PC-9 (cell line): Measurements from ENCODE around the gene CEP350. TPM values are rescaled to one million over a fixed set of nuclear protein-coding genes. Genes with fewer than 3 reads are reported as not detected.
"Not testable (repeated sequence)": the region's sequence is repeated elsewhere in the genome, so short reads cannot be mapped to it uniquely, and the experiment has no call there.

ENCODE experiments used
- BruUV-seq: library from RNA; stranded (reverse); fragments of 400-500 nt; replicated peaks from 2 replicates; lab custom pipeline; 2021; lab: Mats Ljungman, UMichigan
- CTCF ChIA-PET: fragments of 300-600 bp; sonication (Branson Sonifier 250); formaldehyde crosslinking; loops from one replicate; lab custom pipeline; 2022; ENCODE audit warnings: antibody characterized with exemption; lab: Charles Lee
- POLR2A ChIA-PET: fragments of 300-600 bp; sonication (Branson Sonifier 250); formaldehyde crosslinking; loops from one replicate; lab custom pipeline; 2022; ENCODE audit warnings: antibody characterized with exemption; ENCODE audit not compliant: unreplicated experiment; lab: Charles Lee
- DNase-seq, 2 experiments: peaks; one replicate each; pipeline versions ENCODE4 v3.0.0 to v3.0.0-alpha.2; 2015 to 2022; ENCODE audit warnings: mixed read lengths in 1 of 2
- H2AFZ ChIP-seq: fragments of 200-600 bp; sonication (generic); 2 replicates; pipeline ENCODE4 v1.8.1; 2017; ENCODE audit warnings: antibody characterized with exemption
- H3F3A ChIP-seq: fragments of 200-600 bp; sonication (generic); 2 replicates; pipeline ENCODE4 v1.8.1; 2017; ENCODE audit warnings: antibody characterized with exemption, mild to moderate bottlenecking, low read depth; ENCODE audit not compliant: insufficient read depth
- H3K27ac ChIP-seq: fragments of 200-600 bp; sonication (generic); 2 replicates; pipeline ENCODE4 v1.6.1; 2016; ENCODE audit warnings: mixed run types
- H3K27me3 ChIP-seq: fragments of 200-600 bp; sonication (generic); 2 replicates; pipeline ENCODE4 v1.6.1; 2016; ENCODE audit warnings: low read depth, mixed run types; ENCODE audit not compliant: insufficient read depth
- H3K36me3 ChIP-seq: fragments of 200-600 bp; sonication (generic); 2 replicates; pipeline ENCODE4 v1.6.1; 2016; ENCODE audit warnings: low read depth, mixed run types
- H3K4me1 ChIP-seq: fragments of 200-600 bp; sonication (generic); replicated peaks from 2 replicates; pipeline ENCODE4 v1.6.1; 2016; ENCODE audit warnings: mixed run types; ENCODE audit not compliant: insufficient read depth
- H3K4me2 ChIP-seq: fragments of 200-600 bp; sonication (generic); 2 replicates; pipeline ENCODE4 v1.6.1; 2017; ENCODE audit warnings: mixed run types
- H3K4me3 ChIP-seq: fragments of 200-600 bp; sonication (generic); 2 replicates; pipeline ENCODE4 v1.6.1; 2016; ENCODE audit warnings: mixed run types
- H3K79me2 ChIP-seq: fragments of 200-600 bp; sonication (generic); 2 replicates; pipeline ENCODE4 v1.6.1; 2017; ENCODE audit warnings: low read depth, mixed run types
- H3K9me2 ChIP-seq: fragments of 200-600 bp; sonication (generic); 2 replicates; pipeline ENCODE4 v1.8.1; 2017; ENCODE audit warnings: mild to moderate bottlenecking; ENCODE audit not compliant: insufficient read depth
- H3K9me3 ChIP-seq: fragments of 200-600 bp; sonication (generic); 2 replicates; pipeline ENCODE4 v1.8.1; 2016; ENCODE audit warnings: low read depth; ENCODE audit not compliant: insufficient read depth
- H4K20me1 ChIP-seq: fragments of 200-600 bp; sonication (generic); 2 replicates; pipeline ENCODE4 v1.8.1; 2017; ENCODE audit not compliant: insufficient read depth
- EZH2 ChIP-seq: fragments of 200-600 bp; sonication (generic); IDR thresholded peaks from 2 replicates; pipeline ENCODE4 v1.8.0; 2017; ENCODE audit warnings: antibody characterized with exemption, low read depth
- intact Hi-C: fragments of 100-400 bp; cut with micrococcal nuclease; formaldehyde crosslinking; loops from one replicate; pipeline ENCODE4 v1.10.0; 2022; ENCODE audit not compliant: unreplicated experiment
- total RNA-seq: library from RNA; stranded (reverse); gene quantifications from 2 replicates; pipeline ENCODE4 v1.2.3, GENCODE V29; 2021
- TF ChIP-seq, protein P1 (sequence below): fragments of 200-600 bp; sonication (generic); conservative IDR thresholded peaks from 2 replicates; pipeline ENCODE4 v1.6.1; 2017; ENCODE audit warnings: mixed run types, antibody characterized with exemption, mild to moderate bottlenecking, moderate library complexity

Gene CEP350
- total RNA-seq, 1 experiment from 2014 or later: 30.6 TPM

DNA sequence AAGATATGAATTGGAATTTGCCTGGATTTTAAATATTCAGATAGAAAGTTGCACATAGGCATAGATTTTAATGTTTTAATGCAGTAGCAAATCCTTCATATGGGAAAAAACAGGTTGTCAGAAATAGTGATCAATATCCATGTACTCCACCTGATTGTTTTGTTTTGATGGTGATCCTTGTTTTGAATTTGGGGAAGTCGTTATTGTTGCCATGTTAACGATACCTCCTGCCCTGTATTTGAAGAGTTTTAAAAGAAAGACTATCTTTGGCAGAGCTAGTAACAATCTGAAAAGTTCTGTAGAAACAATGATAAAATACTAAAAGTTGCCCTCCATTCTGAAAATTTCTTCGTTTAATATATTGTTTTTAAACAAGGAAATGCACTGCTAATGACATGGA lies 1.1 kb downstream of the CEP350 start:
- TSS peak; percentile 46 for BruUV-seq
- Histone ChIP-seq H3K27me3 (no peaks in the 10 kb centered on the region), H3K9me3 (no peaks in the 10 kb centered on the region), H3K27ac (peak overlapping the region; percentile 63; the same call in 1 of the 2 replicates), H3K4me2 (peak overlapping the region; percentile 96), H3K4me3 (peak overlapping the region; percentile 65), H2AFZ (peak overlapping the region; percentile 98), H4K20me1 (peaks cover 19% of the 10 kb centered on the region; the same call in 1 of the 2 replicates), H3K79me2 (peaks cover 54% of the 10 kb centered on the region), H3K4me1 (peaks cover 25% of the 10 kb centered on the region), H3K9me2 (no peaks in the 10 kb centered on the region), H3K36me3 (no peaks in the 10 kb centered on the region), H3F3A (peaks cover 10% of the 10 kb centered on the region; the same call in 1 of the 2 replicates)
- POLR2A ChIA-PET: interaction anchor here (0.6 kb wide), 1 partner anchor 22 kb away, joined by 4 read pairs; no protein-coding TSS in a partner anchor
- DNase-seq: no peak
- no peak for TF ChIP-seq EZH2
- TF ChIP-seq, protein P1, sequence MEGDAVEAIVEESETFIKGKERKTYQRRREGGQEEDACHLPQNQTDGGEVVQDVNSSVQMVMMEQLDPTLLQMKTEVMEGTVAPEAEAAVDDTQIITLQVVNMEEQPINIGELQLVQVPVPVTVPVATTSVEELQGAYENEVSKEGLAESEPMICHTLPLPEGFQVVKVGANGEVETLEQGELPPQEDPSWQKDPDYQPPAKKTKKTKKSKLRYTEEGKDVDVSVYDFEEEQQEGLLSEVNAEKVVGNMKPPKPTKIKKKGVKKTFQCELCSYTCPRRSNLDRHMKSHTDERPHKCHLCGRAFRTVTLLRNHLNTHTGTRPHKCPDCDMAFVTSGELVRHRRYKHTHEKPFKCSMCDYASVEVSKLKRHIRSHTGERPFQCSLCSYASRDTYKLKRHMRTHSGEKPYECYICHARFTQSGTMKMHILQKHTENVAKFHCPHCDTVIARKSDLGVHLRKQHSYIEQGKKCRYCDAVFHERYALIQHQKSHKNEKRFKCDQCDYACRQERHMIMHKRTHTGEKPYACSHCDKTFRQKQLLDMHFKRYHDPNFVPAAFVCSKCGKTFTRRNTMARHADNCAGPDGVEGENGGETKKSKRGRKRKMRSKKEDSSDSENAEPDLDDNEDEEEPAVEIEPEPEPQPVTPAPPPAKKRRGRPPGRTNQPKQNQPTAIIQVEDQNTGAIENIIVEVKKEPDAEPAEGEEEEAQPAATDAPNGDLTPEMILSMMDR: no peak
- CTCF ChIA-PET: no interaction called here
- intact Hi-C loops: loop anchor here (1.0 kb wide), 1 partner anchor 224 kb away; no protein-coding TSS in a partner anchor

DNA sequence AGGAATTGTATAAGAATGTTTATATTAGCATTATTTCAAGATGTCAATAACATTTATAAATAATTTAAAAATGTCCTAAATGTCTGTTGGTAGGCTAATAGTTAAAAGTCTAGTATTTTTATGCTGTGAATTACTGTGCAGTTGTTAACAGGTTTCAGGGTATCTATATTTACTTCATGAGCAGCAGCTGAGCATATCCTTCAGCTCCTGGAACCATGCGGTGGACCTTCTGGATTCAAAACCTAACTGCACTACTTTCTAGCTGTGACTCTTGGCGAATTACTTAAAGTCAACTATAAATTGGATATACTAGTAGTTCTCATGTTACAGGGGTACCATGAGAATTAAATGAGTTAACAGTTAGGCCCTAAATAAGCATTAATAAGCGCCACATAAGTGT lies 3.7 kb downstream of the CEP350 start:
- no peaks in the 10 kb centered on the region for H3K9me2 ChIP-seq
- H4K20me1 ChIP-seq: peaks cover 19% of the 10 kb centered on the region; the same call in 1 of the 2 replicates
- no peaks in the 10 kb centered on the region for H3K9me3 ChIP-seq
- intact Hi-C loops: no loop called here
- H3K4me3 ChIP-seq: no peak overlapping the region
- H3K27me3 ChIP-seq: no peaks in the 10 kb centered on the region
- H3K27ac ChIP-seq: no peak overlapping the region
- no peak overlapping the region for H2AFZ ChIP-seq
- peaks cover 72% of the 10 kb centered on the region for H3K79me2 ChIP-seq
- DNase-seq: no peak
- peaks cover 10% of the 10 kb centered on the region; the same call in 1 of the 2 replicates for H3F3A ChIP-seq
- no TSS peak for BruUV-seq
- H3K4me1 ChIP-seq: peaks cover 25% of the 10 kb centered on the region
- POLR2A ChIA-PET: no interaction called here
- CTCF ChIA-PET: no interaction called here
- H3K4me2 ChIP-seq: no peak overlapping the region
- H3K36me3 ChIP-seq: no peaks in the 10 kb centered on the region
- TF ChIP-seq, protein P1: no peak
- no peak for TF ChIP-seq EZH2

GRCh38 chr1:179962168-179962567 lies 7.6 kb downstream of the CEP350 start:
- H3F3A ChIP-seq, H3K4me2 ChIP-seq, H3K4me3 ChIP-seq, H3K27ac ChIP-seq, POLR2A ChIA-PET, CTCF ChIA-PET, H3K9me3 ChIP-seq, DNase-seq, H3K27me3 ChIP-seq, intact Hi-C loops, H2AFZ ChIP-seq, H3K9me2 ChIP-seq, H4K20me1 ChIP-seq, H3K36me3 ChIP-seq, BruUV-seq: not testable (repeated sequence)
- H3K4me1 ChIP-seq: peaks cover 10% of the 10 kb centered on the region
- H3K79me2 ChIP-seq: peaks cover 85% of the 10 kb centered on the region

DNA sequence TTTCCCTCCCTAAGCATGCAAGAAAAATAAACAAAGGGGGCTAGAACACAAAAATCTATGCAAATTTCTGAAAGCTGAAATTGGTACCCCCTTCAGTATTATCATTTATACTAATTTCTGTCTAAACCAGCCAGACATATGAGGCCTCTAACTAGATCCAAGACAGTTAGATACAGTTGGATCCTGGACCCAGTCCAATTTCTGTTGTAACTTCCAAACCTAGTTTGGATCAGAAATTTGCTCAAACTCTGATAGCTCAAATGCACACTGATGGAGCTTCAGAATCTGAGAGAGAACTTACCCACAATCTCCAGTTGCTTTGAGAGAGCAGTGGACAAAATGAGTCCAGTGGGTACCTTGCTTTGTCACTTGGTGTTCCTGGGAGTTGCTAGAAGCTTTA lies 11.9 kb downstream of the CEP350 start:
- H3F3A ChIP-seq: no peaks in the 10 kb centered on the region
- no peaks in the 10 kb centered on the region for H3K9me3 ChIP-seq
- no peak overlapping the region for H3K27ac ChIP-seq
- DNase-seq: no peak
- H3K36me3 ChIP-seq: no peaks in the 10 kb centered on the region
- ChIA-PET CTCF (no interaction called here), POLR2A (no interaction called here)
- H3K4me2 ChIP-seq: no peak overlapping the region
- no peak for TF ChIP-seq EZH2
- TF ChIP-seq, protein P1: no peak
- no peak overlapping the region for H3K4me3 ChIP-seq
- H4K20me1 ChIP-seq: no peaks in the 10 kb centered on the region
- H3K79me2 ChIP-seq: peaks cover 77% of the 10 kb centered on the region
- intact Hi-C loops: no loop called here
- BruUV-seq: no TSS peak
- H3K27me3 ChIP-seq: no peaks in the 10 kb centered on the region
- H2AFZ ChIP-seq: no peak overlapping the region
- H3K4me1 ChIP-seq: no peaks in the 10 kb centered on the region
- H3K9me2 ChIP-seq: no peaks in the 10 kb centered on the region
